ENCODE results near the gene SLC28A1. TPM values are rescaled to one million over a fixed set of nuclear protein-coding genes. Genes with fewer than 3 reads are reported as not detected.

SLC28A1 gene
- total RNA-seq, 4 donors from 2014 or later = not detected

DNA sequence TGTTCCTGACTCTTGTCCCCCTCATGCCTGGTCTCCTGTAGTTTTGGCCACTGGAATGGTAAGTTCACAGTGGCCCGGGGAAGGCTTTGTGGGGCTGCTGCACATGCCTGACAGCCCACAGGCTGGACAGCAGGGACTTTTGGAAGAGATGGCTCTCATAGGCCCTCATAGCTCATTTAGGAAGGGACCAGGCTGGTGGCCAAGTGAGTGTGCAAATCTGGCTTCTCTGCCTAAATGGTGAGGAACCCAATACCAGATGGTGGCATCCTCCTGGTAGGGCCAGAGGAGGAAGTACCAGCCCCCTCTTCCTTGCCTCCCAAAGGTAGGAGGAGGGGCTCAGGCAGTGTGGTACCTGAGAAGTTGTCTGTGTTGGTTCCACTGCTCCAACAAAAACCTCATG is 41.7 kb upstream of the SLC28A1 start:
- TF ChIP-seq, protein P1, sequence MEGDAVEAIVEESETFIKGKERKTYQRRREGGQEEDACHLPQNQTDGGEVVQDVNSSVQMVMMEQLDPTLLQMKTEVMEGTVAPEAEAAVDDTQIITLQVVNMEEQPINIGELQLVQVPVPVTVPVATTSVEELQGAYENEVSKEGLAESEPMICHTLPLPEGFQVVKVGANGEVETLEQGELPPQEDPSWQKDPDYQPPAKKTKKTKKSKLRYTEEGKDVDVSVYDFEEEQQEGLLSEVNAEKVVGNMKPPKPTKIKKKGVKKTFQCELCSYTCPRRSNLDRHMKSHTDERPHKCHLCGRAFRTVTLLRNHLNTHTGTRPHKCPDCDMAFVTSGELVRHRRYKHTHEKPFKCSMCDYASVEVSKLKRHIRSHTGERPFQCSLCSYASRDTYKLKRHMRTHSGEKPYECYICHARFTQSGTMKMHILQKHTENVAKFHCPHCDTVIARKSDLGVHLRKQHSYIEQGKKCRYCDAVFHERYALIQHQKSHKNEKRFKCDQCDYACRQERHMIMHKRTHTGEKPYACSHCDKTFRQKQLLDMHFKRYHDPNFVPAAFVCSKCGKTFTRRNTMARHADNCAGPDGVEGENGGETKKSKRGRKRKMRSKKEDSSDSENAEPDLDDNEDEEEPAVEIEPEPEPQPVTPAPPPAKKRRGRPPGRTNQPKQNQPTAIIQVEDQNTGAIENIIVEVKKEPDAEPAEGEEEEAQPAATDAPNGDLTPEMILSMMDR (IDR thresholded peaks at IDR 0.05; ENCODE audit: low read depth) = no peak

DNA sequence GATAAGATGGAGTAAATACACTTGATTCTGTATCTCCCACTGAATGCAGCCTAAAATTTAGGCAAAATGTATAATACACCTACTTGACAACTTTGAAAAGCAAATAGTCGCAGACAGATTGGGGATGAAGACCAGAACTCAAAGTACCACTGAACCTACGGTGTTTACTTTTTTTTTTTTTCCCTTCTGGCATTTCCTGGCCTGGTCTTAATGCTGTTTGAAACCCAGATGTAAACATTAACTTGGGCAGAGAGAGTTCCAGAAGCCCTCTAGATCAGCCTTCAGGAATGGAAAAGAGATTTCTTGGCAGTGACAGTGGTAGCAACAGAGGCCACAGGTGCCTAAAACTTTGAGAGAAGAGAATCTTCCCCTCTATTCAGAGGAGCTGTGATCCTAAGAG is 39.5 kb upstream of the SLC28A1 start:
- TF ChIP-seq, protein P1 (IDR thresholded peaks at IDR 0.05; ENCODE audit: low read depth) = no peak

DNA sequence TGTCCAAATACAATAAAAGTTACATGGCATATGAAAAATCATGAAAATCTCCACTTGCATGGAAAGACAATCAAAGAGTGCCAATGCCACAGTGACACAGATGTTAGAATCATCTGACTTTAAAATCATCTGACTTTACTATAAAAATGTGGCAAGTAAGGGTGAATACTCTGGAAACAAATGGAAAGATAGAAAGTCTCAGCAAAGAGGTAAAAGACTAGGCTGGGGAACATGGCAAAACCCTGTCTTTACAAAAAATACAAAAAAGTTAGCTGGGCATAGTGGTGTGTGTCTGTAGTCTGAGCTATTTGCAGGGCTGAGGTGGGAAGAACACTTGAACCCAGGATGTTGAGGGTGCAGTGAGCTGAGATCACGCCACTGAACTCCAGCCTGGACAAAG is 38.2 kb upstream of the SLC28A1 start:
- TF ChIP-seq, protein P1 (IDR thresholded peaks at IDR 0.05; ENCODE audit: low read depth) = no peak

DNA sequence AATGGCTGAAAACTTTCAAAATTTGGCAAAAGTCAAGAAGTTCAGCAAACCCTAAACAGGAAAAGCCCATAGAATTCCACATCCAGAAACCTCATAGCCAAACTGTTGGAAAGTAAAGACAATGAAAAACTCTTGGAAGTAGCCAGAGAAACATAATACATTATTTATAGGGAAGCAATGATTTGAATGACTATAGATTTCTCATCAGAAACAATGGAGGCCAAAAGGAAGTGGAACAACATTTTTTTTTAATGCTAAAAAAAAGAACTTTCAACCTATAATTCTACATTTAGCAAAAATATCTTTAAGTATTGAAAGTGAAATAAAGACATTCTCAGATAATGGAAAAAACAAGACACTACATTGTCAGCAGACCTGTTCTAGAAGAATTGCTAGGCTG is 37.1 kb upstream of the SLC28A1 start:
- TF ChIP-seq, protein P1 (IDR thresholded peaks at IDR 0.05; ENCODE audit: low read depth) = no peak

DNA sequence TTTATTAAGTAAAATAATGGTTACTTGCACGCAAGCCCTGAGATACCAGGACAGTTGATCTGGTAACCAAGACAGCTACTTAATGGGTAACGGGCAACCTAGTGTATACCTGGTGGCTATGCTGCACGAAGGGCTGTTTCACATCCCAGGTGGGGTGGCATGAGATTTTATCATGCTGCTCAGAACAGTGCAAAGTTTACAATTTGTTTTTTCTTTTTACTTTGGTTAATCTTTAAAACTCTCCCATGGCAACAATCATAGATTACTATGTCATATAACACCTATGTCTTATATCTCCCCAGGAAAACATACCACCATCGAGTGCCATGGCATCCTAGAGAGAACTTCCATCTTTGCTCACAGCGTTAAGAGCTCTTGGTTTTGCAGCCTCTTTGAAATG is 32.2 kb upstream of the SLC28A1 start:
- TF ChIP-seq, protein P1 (IDR thresholded peaks at IDR 0.05; ENCODE audit: low read depth) = no peak

DNA sequence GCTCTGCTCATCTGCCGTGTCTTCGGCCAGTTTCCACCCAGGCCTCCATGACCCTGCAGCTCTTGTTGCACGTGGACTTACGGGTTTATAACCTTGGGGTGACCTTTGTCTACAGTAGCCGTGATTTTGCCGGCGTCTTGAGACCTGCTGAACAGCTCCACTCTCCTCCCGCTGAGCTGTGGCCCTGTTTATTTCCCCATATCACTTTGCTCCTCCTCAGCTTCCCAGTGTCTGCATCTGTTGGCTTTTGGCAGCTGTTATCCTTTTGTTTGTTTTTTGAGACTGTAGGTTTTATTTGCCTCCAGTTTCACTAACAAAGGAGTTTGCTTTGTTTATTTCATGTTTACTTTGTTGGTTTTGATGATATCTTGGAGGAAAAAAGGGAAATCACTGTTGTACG is 29.3 kb upstream of the SLC28A1 start:
- TF ChIP-seq, protein P1 (IDR thresholded peaks at IDR 0.05; ENCODE audit: low read depth) = no peak

DNA sequence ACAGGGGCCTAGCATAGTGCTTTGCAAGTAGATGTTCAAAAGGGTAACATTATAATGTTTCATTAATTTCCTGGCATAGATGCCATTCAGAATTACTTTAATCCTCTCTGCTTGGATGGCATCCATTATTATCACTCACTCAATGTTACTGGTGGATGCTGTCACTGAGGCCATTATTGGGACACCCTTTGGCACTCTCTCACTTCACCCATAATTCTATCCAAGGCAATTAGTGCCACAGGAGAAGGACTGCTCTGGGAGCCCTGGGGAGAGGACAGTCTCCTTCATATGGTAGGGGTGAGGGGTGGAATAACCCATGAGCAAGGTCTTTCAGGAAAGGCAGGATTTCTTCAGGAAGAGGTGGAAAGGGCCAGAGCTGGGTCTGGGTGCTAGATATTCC is 28.7 kb upstream of the SLC28A1 start:
- TF ChIP-seq, protein P1 (IDR thresholded peaks at IDR 0.05; ENCODE audit: low read depth) = no peak
